ENCODE data around the gene ST8SIA4. TPM values are rescaled to one million over a fixed set of nuclear protein-coding genes. Genes with fewer than 3 reads are reported as not detected.

The ST8SIA4 gene
- total and polyA plus RNA-seq, 10 of the 15 experiments (the other 5 are each of a cell fraction or from before 2014, with no cell fraction given) = 4.4 to 30.9 (median 19.5) TPM

DNA sequence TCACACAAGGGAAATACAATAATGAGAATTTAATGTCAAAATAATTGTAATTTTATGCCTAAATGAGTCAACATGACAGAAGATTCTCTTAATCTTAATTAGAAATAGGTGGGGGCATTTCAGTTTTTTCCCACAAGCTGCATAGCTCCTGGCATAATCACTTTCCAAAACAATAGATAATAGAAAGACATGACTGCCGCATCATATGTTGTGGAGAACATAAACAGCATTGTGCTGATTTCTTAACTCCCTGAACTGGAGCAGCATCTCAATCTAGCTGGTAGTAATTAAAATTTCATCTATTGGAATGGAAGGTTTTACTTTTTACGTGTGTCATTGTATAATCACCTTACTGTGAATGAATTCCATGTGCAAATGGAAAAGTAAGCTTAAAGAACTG, 112.1 kb downstream of the ST8SIA4 start:
- DNase-seq (ENCODE audit: low read depth, low spot score) (no peak), ATAC-seq (no peak), FAIRE-seq (no peak)
- 72% methylated on average over 2 of the region's 2 CpGs for WGBS (ENCODE audit: insufficient coverage, insufficient replicate concordance, low lambda C conversion rate, missing lambda C conversion rate)
- no peaks in the 10 kb centered on the region for H3K36me3 ChIP-seq (ENCODE audit: control insufficient read depth in 2 of 2, insufficient read depth in 2 of 2, low read length in 1 of 2)
- H3K27me3 ChIP-seq (replicated peaks in 1 of 2; ENCODE audit: control insufficient read depth in 2 of 2, insufficient read depth in 2 of 2, low read length in 1 of 2) = no peaks in the 10 kb centered on the region
- ChIA-PET RAD21 (ENCODE audit: unreplicated experiment) (interaction anchor here (0.7 to 4.1 kb wide), 5 partner anchors 11 to 66 kb away, joined by 3 to 44 read pairs (median 4); no protein-coding TSS in a partner anchor), CTCF (interaction anchor here (1.0 to 4.5 kb wide), 8 partner anchors 11 to 107 kb away, joined by 3 to 32 read pairs (median 4); no protein-coding TSS in a partner anchor), POLR2A (interaction anchor here (0.7 to 1.8 kb wide), 4 partner anchors 8 to 37 kb away, joined by 3 to 4 read pairs (median 4); no protein-coding TSS in a partner anchor), SMC1A (ENCODE audit: uncharacterized antibody, unreplicated experiment) (interaction anchor here (1.1 to 5.9 kb wide), 15 partner anchors 9 to 82 kb away, joined by 3 to 81 read pairs (median 7); no protein-coding TSS in a partner anchor)
- H3K9ac ChIP-seq (ENCODE audit: control insufficient read depth, insufficient read depth, low read length) = no peak overlapping the region
- intact Hi-C loops (cut with micrococcal nuclease; ENCODE audit: unreplicated experiment) (no loop called here), in situ Hi-C loops (cut with MboI) (no loop called here)
- no peaks in the 10 kb centered on the region for H3K79me2 ChIP-seq (ENCODE audit: control insufficient read depth, insufficient read depth, low read length)
- H3K4me1 ChIP-seq (ENCODE audit: control insufficient read depth, insufficient read depth, low read length) = peaks cover 12% of the 10 kb centered on the region
- H2AFZ ChIP-seq (ENCODE audit: control insufficient read depth, low read depth, low read length) = no peak overlapping the region
- TF ChIP-seq, protein P1, sequence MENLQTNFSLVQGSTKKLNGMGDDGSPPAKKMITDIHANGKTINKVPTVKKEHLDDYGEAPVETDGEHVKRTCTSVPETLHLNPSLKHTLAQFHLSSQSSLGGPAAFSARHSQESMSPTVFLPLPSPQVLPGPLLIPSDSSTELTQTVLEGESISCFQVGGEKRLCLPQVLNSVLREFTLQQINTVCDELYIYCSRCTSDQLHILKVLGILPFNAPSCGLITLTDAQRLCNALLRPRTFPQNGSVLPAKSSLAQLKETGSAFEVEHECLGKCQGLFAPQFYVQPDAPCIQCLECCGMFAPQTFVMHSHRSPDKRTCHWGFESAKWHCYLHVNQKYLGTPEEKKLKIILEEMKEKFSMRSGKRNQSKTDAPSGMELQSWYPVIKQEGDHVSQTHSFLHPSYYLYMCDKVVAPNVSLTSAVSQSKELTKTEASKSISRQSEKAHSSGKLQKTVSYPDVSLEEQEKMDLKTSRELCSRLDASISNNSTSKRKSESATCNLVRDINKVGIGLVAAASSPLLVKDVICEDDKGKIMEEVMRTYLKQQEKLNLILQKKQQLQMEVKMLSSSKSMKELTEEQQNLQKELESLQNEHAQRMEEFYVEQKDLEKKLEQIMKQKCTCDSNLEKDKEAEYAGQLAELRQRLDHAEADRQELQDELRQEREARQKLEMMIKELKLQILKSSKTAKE (IDR thresholded peaks at IDR 0.05; ENCODE audit: low read depth, poor library complexity, severe bottlenecking) = no peak
- TF ChIP-seq FOXM1 (IDR thresholded peaks at IDR 0.05; ENCODE audit: low read depth, low read length) (no peak), TCF7 (IDR thresholded peaks at IDR 0.05; ENCODE audit: borderline replicate concordance) (no peak), SMAD5 (IDR thresholded peaks at IDR 0.05; ENCODE audit: low read depth) (no peak), MYC (IDR thresholded peaks at IDR 0.05; ENCODE audit: insufficient read depth, insufficient read length, insufficient replicate concordance, low read length, severe bottlenecking) (no peak), SIN3A (IDR thresholded peaks at IDR 0.05; ENCODE audit: low read depth, low read length) (no peak), FOS (IDR thresholded peaks at IDR 0.05; ENCODE audit: borderline replicate concordance, extremely low read depth, insufficient read length) (no peak), CREM (IDR thresholded peaks at IDR 0.05; ENCODE audit: low read depth) (no peak), NR2F1 (conservative IDR thresholded peaks at IDR 0.05) (no peak)
- H3K27ac ChIP-seq (ENCODE audit: control insufficient read depth, insufficient read depth) = no peak overlapping the region
- BruUV-seq (replicated peaks) = no TSS peak
- H3K4me2 ChIP-seq (ENCODE audit: control insufficient read depth, insufficient read depth) = no peak overlapping the region
- peaks cover 20% of the 10 kb centered on the region; the same call in 2 of the 3 replicates for H3K9me3 ChIP-seq (replicated peaks; ENCODE audit: control insufficient read depth, insufficient read depth, low read length)
- no peaks in the 10 kb centered on the region for H4K20me1 ChIP-seq (ENCODE audit: control insufficient read depth, insufficient read depth)
- H3K4me3 ChIP-seq = no peak overlapping the region

All from GM12878 (cell line).